K562 (cell line): Measurements from ENCODE around the gene MACROD2.
"Not testable (repeated sequence)": the region's sequence is repeated elsewhere in the genome, so short reads cannot be mapped to it uniquely, and the experiment has no call there.

Experiments used
- ARHGAP35 ChIP-seq: fragments of 450-650 bp; IDR thresholded peaks from 2 replicates; pipeline ENCODE4 v1.6.1; 2018; ENCODE audit not compliant: partially characterized antibody
- FOSL1 ChIP-seq: fragments of 200-800 bp; sonication (Bioruptor generic); conservative IDR thresholded peaks from 2 replicates; pipeline ENCODE4 v1.6.1; 2016; ENCODE audit warnings: missing genetic modification characterization, missing compliant biosample characterization
- POLR2AphosphoS5 ChIP-seq: IDR thresholded peaks from 2 replicates; pipeline ENCODE4 v1.6.1; 2011; ENCODE audit warnings: mild to moderate bottlenecking, low read depth, low read length, moderate library complexity; ENCODE audit not compliant: control insufficient read depth, insufficient read depth
- SIN3A ChIP-seq, 2 experiments: fragments of 150-350 bp in 1 of 2; IDR thresholded peaks; 2 replicates each; pipeline ENCODE4 v1.6.1; 2011 to 2016; ENCODE audit warnings: borderline replicate concordance in 2 of 2, low read depth in 2 of 2, low read length in 2 of 2, mild to moderate bottlenecking in 2 of 2, moderate library complexity in 2 of 2; ENCODE audit not compliant: control insufficient read depth in 1 of 2
- SIRT6 ChIP-seq: IDR thresholded peaks from one replicate; pipeline ENCODE4 v1.6.1; 2012; ENCODE audit warnings: low read depth, mild to moderate bottlenecking, control low read depth, inconsistent platforms, low read length, moderate library complexity
- TAF7 ChIP-seq: fragments of 450-650 bp; IDR thresholded peaks from 2 replicates; pipeline ENCODE4 v1.6.1; 2016; ENCODE audit warnings: missing genetic modification characterization, missing compliant biosample characterization
- TSHZ1 ChIP-seq: fragments of 250-450 bp; sonication (Bioruptor Pico); IDR thresholded peaks from 2 replicates; pipeline ENCODE4 v1.4.0; 2020; ENCODE audit warnings: mild to moderate bottlenecking, moderate library complexity
- U2AF2 ChIP-seq: fragments of 200-400 bp; formaldehyde crosslinking; optimal IDR thresholded peaks from 2 replicates; pipeline ENCODE3; 2017; ENCODE audit warnings: low read depth, mild to moderate bottlenecking, low read length
- ZNF146 ChIP-seq: IDR thresholded peaks from one replicate; pipeline ENCODE4 v1.6.1; 2018; ENCODE audit warnings: missing compliant biosample characterization; ENCODE audit not compliant: unreplicated experiment

GRCh38 chr20:15537200-15537599 is 1541.9 kb downstream of the MACROD2 start:
- TF ChIP-seq SIN3A (IDR thresholded peaks at IDR 0.05; ENCODE audit: borderline replicate concordance in 2 of 2, control insufficient read depth in 1 of 2, low read depth in 2 of 2, low read length in 2 of 2); TSHZ1 (CRISPR knock-in tag); ARHGAP35; U2AF2; POLR2AphosphoS5; TAF7 (tag); ZNF146 (CRISPR knock-in tag); FOSL1 (tag); SIRT6: not testable (repeated sequence)
